Measurements from ENCODE around the gene TENM4. TPM values are rescaled to one million over a fixed set of nuclear protein-coding genes. Genes with fewer than 3 reads are reported as not detected.

The TENM4 gene
- polyA plus RNA-seq, 2 of the 4 experiments (the other 2 are of a cell fraction) = 0.06 to 0.31 TPM

- ChIA-PET POLR2A (no interaction called here), CTCF (interaction anchor here (1.6 kb wide), 1 partner anchor 10 kb away, joined by 4 read pairs; no protein-coding TSS in a partner anchor)
- Histone ChIP-seq H3K4me2 (no peak overlapping the region), H3K4me1 (no peaks in the 10 kb centered on the region), H3K4me3 (no peak overlapping the region), H3K27ac (no peak overlapping the region), H3K9me3 (no peaks in the 10 kb centered on the region)
- no peak for DNase-seq (ENCODE audit: low read depth in 1 of 2, low spot score in 1 of 2)
- WGBS (ENCODE audit: missing lambda C conversion rate) = 53% methylated on average over 3 of the region's 3 CpGs
- no peak for FAIRE-seq
- ATAC-seq = no peak
- no peak for TF ChIP-seq CTCF (IDR thresholded peaks at IDR 0.05)
- TF ChIP-seq FOXS1 (CRISPR knock-in tag; IDR thresholded peaks at IDR 0.05) = no peak
These were observed 513.3 kb downstream of the TENM4 start for GRCh38 chr11:78927511-78927910.

GRCh38 chr11:78926633-78927338 is 514.0 kb downstream of the TENM4 start:
- POLR2A ChIA-PET = no interaction called here
- CTCF ChIA-PET = interaction anchor here (0.6 to 1.6 kb wide), 2 partner anchors 11 to 281 kb away, joined by 3 to 4 read pairs; no protein-coding TSS in a partner anchor
- Histone ChIP-seq H3K4me3 (no peak overlapping the region), H3K4me1 (no peaks in the 10 kb centered on the region), H3K4me2 (no peak overlapping the region), H3K9me3 (no peaks in the 10 kb centered on the region), H3K27ac (no peak overlapping the region)
- no peak for DNase-seq (ENCODE audit: low read depth in 1 of 2, low spot score in 1 of 2)
- ATAC-seq = no peak
- 26% methylated on average over 2 of the region's 2 CpGs for WGBS (ENCODE audit: missing lambda C conversion rate)
- TF ChIP-seq NR3C1 (IDR thresholded peaks at IDR 0.05) (no peak), HOXB13 (CRISPR knock-in tag; IDR thresholded peaks at IDR 0.05; ENCODE audit: low read depth) (no peak), RNF2 (IDR thresholded peaks at IDR 0.05; ENCODE audit: borderline replicate concordance, low read depth) (no peak), HEYL (CRISPR knock-in tag; IDR thresholded peaks at IDR 0.05) (no peak), EP300 (IDR thresholded peaks at IDR 0.05) (no peak), JUNB (IDR thresholded peaks at IDR 0.05) (no peak), KDM1A (IDR thresholded peaks at IDR 0.05; ENCODE audit: low read depth) (no peak), RAD21 (conservative IDR thresholded peaks at IDR 0.05 in 1 of 2, IDR thresholded peaks at IDR 0.05 in 1 of 2) (no peak), CBX8 (IDR thresholded peaks at IDR 0.05) (no peak)
- FAIRE-seq = no peak

- no peak overlapping the region for H3K27ac ChIP-seq
- FAIRE-seq (no peak), DNase-seq (ENCODE audit: low read depth in 1 of 2, low spot score in 1 of 2) (no peak), ATAC-seq (no peak)
- ChIA-PET CTCF (no interaction called here), POLR2A (no interaction called here)
- H3K4me3 ChIP-seq = no peak overlapping the region
- TF ChIP-seq TFCP2L1 (CRISPR knock-in tag; IDR thresholded peaks at IDR 0.05) (no peak), ZFP36 (IDR thresholded peaks at IDR 0.05; ENCODE audit: borderline replicate concordance, partially characterized antibody) (no peak), ATOH8 (CRISPR knock-in tag; IDR thresholded peaks at IDR 0.05; ENCODE audit: low read depth) (no peak), JUN (IDR thresholded peaks at IDR 0.05) (no peak), KDM5A (IDR thresholded peaks at IDR 0.05) (no peak), FOSB (CRISPR knock-in tag; IDR thresholded peaks at IDR 0.05) (no peak), HOXB5 (CRISPR knock-in tag; IDR thresholded peaks at IDR 0.05) (no peak), FOXS1 (CRISPR knock-in tag; IDR thresholded peaks at IDR 0.05) (no peak), MAX (IDR thresholded peaks at IDR 0.05) (no peak), GATA3 (IDR thresholded peaks at IDR 0.05; ENCODE audit: borderline replicate concordance) (no peak)
- WGBS (ENCODE audit: missing lambda C conversion rate) = 29% methylated on average over 2 of the region's 2 CpGs
- H3K9me3 ChIP-seq = no peaks in the 10 kb centered on the region
- no peak overlapping the region for H3K4me2 ChIP-seq
- H3K4me1 ChIP-seq = no peaks in the 10 kb centered on the region
These were observed 515.4 kb downstream of the TENM4 start for GRCh38 chr11:78925387-78925786.
